Measurements from ENCODE around the gene TIMELESS.

The TIMELESS gene

GRCh38 chr12:56366948-56367347 is 82.3 kb downstream of the TIMELESS start:
- intact Hi-C loops (cut with DNase I): no loop called here

More at GRCh38 chr12:56366948-56367347, 82.3 kb downstream of the TIMELESS start:
- no peak for DNase-seq
